GOT3 (cell line): ENCODE results near the gene HIPK4.
"Not testable (repeated sequence)": the region's sequence is repeated elsewhere in the genome, so short reads cannot be mapped to it uniquely, and the experiment has no call there.

Source experiments
- DNase-seq: peaks from one replicate; lab custom pipeline; 2025; ENCODE audit warnings: mixed read lengths; lab: John Stamatoyannopoulos, UW

HIPK4 gene

DNA sequence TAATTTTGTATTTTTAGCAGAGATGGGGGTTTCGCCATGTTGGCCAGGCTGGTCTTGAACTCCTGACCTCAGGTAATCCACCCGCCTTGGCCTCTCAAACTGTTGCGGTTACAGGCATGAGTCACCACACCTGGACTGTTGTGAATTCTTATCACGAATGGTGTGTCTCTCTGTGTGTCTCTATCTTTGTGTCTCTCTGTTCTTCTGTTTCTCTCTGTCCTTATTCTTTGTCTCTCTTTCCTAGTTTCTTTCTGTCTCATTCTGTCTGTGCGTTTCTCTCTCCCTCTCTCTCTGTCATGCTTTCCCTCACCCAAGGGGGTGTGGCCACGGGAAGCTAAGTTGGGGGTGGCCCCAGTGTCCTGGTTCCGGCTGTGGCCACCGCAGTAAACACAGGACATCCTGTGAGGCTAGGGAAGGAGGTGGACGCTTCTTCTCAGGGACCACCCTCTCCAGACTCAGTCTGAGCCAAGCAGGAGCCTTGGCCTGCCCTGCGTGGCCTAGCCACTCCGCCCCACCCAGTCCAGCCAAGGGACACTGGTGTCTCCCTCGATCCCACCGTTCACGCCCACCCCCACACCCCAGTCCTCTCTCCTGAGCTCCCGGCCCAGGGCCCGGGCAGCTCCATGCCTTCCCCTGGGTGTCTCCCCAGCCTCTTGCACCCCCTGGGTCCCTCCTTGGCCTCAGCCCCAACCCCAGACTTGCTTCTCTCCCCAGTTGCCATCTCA lies 27.1 kb upstream of the HIPK4 start:
- no peak for DNase-seq

DNA sequence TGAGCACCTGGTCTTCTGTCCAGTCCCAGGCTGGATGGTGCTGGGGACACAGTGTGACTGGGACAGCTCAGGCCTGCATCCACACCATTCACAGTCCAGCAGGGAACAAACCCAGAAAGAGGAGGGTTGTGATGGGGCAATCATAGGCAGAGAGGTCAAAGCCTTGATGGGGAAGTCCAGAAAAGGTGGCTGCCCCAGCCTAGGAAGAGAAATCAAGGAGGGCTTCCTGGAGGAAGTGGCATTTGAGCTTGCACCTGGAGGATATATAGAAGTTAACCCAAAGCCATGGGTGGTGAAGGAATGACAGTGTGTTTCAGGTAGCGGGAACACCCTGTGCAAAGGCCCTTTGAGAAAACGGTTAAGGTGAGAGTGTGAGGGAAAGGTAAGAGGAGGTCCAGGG lies 25.8 kb upstream of the HIPK4 start:
- no peak for DNase-seq

DNA sequence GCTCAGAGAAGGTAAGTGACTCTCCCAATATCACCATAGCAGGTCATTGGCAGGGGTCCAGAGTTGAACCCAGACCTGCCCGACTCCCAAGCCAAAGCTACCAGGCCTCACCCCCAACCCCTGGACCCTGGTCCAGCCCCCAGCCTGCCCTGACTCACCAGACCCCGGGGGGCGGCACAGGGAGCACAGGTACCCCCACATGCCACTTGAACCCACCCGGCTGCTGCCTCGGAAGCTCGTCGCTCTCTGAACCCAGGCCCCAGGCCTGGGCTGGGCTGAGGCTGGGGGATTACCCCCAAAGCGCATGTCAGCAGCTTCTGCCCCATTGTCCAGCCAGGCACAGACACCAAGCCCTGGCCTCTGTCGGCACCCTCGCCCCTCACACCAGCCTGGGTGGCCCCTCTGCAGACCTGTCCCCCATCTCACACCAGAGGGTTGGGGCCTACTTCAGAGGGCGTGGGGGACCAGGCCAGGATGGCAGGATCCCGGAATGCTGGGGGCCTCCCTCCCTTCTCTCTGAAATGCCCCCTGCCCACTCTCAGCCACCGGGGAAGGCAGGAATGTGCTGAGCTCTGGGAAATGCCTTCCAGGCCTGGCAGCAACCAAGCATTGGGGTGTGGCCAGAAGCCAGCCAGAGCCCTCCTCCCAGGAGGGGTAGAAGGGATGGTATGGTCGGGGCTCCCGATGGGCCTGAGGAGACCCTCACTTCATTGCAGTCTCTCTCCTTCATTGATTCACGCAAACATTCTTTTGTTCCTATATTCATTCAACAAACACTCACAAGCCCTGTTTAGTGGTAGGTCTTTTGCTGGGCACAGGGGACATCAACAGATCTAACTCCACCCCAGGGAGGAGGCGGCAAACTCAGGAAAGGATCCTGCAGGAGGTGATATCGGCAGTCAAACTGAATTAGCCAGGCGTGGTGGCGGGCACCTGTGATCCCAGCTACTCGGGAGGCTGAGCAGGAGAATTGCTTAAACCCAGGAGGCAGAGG lies 24.9 kb upstream of the HIPK4 start:
- DNase-seq = no peak

DNA sequence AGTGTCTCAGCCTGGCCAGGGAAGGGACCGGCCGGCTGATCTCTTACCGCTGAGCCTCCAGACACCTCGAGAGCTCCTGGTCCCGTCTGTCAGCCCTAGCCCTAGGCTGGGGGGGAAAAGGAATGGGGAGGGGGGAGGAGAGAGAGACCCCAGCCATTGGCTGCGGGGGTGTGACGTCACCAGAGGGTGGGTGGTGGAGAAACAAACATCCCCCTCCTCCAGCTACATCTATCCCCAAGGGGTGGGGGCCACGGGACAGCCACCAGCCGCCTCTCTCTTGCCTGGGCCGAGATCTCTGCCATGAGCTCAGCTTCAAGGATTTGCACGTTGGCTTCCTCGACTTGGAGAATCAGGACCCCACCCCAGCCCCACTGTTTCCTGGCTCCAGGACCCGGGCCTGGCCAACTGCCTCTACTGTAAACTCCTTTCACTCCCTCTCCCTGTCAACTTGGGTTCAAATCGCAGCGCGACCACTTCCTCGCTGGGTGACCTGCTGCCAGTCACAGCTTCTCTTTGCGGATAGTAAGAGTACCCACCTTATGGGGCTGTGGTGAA lies 23.4 kb upstream of the HIPK4 start, which contains the start of gene PRX:
PRX (minus strand) TSS at position 88 of the 555 bp plus-strand sequence. CDS start 5,446 bp downstream, outside the sequence.
- DNase-seq = no peak

GRCh38 chr19:40412866-40413265 lies 22.9 kb upstream of the HIPK4 start:
- DNase-seq = no peak

- no peak for DNase-seq
Observed at GRCh38 chr19:40411958-40412499, 22.0 kb upstream of the HIPK4 start.

- DNase-seq = no peak
Observed at GRCh38 chr19:40411125-40411842, 21.3 kb upstream of the HIPK4 start.

DNA sequence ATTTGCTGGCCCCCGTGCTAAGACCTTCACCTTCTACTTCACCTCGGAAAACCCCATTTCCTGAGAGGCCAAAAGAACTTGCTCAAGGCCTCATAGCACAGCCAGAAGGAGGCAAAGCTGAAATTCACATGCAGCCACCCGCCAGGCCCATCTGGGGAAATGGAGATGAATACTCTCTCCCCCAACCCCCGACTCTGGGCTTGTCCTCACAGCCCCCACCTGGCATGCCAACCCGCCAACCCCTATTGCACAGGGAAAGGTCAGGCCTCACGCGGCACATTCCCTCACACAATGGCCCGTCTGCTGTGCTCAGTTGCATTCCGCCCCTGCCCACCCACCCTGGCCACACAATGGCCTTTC lies 20.0 kb upstream of the HIPK4 start:
- no peak for DNase-seq

DNA sequence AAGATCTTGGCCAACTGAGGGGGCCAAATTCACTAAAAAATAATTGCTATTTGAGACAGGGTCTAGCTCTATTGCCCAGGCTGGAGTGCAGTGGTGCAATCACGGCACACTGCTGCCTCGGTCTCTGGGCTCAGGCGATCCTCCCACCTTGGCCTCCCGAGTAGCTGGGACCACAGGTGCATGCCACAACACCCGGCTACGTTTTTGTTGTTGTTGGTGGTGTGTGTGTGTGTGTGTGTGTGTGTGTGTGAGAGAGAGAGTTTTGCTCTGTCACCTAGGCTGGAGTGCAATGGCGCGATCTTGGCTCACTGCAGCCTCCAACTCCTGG lies 18.6 kb upstream of the HIPK4 start:
- not testable (repeated sequence) for DNase-seq

- no peak for DNase-seq
Observed at GRCh38 chr19:40407714-40408597, 18.0 kb upstream of the HIPK4 start.

GRCh38 chr19:40403262-40403984 lies 13.4 kb upstream of the HIPK4 start:
- DNase-seq = peak; percentile 53

DNA sequence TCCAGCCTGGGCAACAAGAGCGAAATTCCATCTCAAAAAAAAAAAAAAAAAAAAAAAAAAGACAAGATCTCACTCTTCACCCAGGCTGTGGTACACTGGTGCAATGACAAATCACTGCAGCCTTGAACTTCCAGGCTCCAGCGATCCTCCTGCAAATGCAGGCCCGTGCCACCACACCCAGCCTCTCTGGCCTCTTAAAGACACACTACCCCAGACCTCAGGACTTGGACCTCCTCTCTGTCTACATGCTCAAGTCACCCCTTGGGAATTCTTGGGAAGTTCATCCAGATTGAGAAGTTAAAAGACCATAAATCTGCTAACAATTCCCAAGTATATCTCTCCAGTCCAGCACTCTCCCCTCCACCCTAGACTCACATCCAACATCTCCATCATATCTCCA lies 10.6 kb upstream of the HIPK4 start:
- no peak for DNase-seq

- no peak for DNase-seq
Observed at GRCh38 chr19:40398417-40399131, 8.6 kb upstream of the HIPK4 start.

- DNase-seq = no peak
Observed at GRCh38 chr19:40397568-40397906, 7.6 kb upstream of the HIPK4 start.

GRCh38 chr19:40396886-40397567 lies 7.0 kb upstream of the HIPK4 start:
- no peak for DNase-seq

DNA sequence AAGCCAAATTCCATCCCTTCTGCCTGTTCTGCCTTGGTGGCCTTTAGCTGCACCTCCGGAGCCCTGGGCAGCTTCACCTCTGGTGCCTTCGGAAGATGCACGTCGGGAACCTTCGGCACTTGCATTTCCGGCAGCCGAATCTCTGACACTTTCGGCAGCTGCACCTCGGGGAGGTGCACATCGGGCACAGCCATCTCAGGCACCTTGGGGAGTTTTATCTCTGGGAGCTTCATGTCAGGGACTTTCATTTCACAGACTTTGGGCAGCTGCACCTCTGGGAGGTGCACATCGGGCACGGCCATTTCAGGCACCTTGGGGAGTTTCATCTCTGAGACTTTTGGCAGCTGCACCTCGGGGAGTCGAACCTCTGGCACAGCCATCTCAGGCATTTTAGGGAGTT lies 6.0 kb upstream of the HIPK4 start:
- DNase-seq = no peak

- no peak for DNase-seq
Observed at GRCh38 chr19:40394816-40395210, 4.8 kb upstream of the HIPK4 start.

- no peak for DNase-seq
Observed at GRCh38 chr19:40393894-40394815, 4.2 kb upstream of the HIPK4 start.
